Measurements from ENCODE around the gene B3GALNT2.
A peak's percentile ranks its signal among the peaks of the same experiment; 100 is the strongest.
"Not testable (repeated sequence)": the region's sequence is repeated elsewhere in the genome, so short reads cannot be mapped to it uniquely, and the experiment has no call there.

The B3GALNT2 gene

GRCh38 chr1:235503403-235504121 is 690 bp downstream of the B3GALNT2 start:
- DNase-seq (ENCODE audit: low spot score): peak; percentile 52

DNA sequence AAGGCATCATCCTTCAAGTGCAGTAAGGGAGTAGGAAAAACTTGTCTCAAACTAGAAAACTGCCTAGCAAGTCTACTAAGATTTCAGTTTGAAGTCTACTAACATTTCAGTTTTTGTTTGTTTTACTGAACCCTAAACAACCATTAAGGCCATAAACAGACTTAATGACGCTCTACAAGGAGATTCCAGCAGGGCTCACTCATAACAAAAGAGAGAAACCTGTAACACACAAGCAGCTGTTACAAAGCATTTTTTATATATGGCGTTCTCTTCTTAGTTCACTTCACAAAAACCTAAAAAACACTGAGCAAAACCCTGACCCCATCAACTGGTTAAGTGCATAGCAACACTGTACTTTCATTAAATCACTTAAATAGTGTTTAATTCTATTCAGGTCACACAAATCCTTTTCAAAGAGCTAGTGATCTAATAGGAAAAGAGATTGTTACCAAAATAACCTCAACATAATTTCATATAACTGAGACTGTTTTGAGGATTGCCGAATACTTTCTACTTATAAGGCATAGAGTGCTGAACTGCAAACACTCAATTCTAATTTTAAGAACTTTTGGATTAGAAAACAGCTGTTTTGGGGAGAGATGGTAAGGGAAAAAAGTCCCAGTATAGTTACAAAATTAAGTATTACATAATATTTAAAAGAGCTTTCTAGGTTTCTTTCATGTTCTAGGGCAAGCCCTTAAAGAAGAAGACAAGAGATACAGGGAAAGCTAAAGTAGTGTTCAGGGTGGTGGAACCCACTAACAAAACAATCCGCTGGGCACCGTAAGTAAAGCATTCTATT is 1.4 kb downstream of the B3GALNT2 start:
- DNase-seq (ENCODE audit: low spot score): peak; percentile 17

DNA sequence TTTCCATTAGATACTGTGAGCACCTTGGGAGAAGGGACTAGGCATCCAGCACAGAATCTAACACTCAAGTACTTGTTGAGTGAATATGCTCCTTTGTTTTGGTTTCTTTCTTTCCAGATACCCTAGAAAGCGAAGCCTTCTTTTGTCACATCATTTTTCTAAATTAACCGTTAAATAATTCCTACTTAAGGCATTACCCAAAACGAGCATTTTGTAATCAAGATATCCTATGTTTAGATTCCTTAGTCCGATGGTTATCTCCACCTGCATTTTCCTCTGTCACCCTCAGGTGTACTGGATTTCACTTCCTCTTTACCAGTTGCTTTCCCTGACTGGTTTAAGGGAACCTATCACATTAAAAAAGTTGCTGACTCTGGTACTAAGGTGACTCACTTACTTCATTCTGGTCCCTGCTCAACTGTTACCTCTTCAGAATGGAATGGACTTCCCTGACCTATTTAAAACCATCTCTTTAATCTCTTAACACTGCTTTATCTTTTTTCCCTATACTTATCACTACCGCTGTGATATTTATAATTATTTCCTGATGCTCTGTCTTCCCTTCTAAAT is 3.2 kb downstream of the B3GALNT2 start:
- DNase-seq (ENCODE audit: low spot score): no peak

DNA sequence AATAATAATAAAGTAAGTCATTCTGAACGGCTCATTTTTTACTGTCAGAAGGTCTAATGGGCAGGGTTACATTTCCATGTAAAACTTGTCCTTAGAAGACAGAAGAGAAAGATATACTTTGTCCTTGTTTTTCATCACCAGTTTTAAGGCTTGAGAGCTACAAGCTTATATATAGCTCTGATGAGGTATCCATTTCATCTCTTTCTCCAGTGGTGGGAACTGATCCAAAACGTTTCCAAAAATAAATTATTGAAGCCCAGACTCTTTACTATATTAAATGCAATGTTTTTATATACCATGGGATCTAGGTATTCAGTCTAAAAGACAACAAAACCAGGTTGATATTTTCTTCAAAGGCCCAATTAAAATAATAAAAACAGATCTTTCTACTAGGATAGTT is 8.7 kb downstream of the B3GALNT2 start:
- no peak for DNase-seq (ENCODE audit: low spot score)

DNA sequence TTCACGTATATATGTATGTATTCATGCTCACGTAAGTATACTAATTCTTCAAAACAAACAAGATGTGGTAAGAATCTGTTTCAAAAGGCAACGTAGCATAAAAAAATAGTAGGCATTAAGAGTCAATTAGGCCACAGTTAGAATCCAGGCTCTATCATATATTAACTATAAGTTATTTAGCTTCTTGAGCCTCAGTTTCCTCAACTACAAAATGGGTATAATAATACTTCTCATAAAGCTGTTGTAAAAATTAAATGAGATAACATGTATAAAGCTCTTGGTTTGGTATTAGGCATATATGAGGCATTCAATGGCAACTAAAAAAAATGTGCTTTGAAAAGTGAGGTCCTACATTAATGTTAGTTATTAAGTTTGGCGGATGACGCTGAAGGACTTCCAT is 9.2 kb downstream of the B3GALNT2 start:
- no peak for DNase-seq (ENCODE audit: low spot score)

DNA sequence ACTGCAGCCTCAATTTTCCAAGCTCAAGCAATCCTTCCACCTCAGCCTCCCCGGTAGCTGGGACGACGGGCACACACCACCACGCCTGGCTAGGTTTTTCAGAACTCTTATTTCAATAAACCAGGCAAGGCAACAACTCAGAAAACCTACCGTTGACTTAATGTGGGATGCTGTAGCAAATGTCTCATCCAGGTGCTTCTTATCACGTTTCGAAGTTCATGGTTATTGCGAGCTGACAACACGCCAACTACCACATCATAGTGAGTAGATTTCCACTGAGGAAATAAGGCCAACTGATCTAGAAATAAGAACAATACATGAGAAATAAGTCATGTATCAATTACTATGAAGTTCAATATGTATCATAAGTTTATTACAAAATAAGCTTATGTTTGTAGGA is 9.7 kb downstream of the B3GALNT2 start:
- no peak for DNase-seq (ENCODE audit: low spot score)

- DNase-seq (ENCODE audit: low spot score): no peak
These were observed 12.6 kb downstream of the B3GALNT2 start for GRCh38 chr1:235491644-235492043.

- no peak for DNase-seq (ENCODE audit: low spot score)
These were observed 17.9 kb downstream of the B3GALNT2 start for GRCh38 chr1:235486321-235486720.

DNA sequence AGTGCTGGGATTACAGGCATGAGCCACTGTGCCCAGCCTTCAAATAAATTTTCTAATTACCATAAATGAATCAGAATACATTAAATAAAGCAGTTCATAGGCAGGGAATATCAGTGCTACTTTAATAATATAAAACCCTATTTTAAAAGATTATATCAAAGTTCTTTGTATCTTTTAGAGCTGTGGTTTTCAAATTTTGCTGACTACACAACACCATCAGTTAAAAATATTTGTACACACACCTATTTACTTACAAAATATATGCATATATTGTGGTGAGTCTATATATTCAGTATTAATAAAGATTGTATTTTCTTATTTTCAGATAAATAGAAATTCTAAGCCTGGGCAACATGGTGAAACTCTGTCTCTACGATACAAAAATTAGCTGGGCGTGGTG is 18.7 kb downstream of the B3GALNT2 start:
- DNase-seq (ENCODE audit: low spot score): no peak

- DNase-seq (ENCODE audit: low spot score): no peak
These were observed 21.2 kb downstream of the B3GALNT2 start for GRCh38 chr1:235483090-235483489.

GRCh38 chr1:235473806-235474205 is 30.4 kb downstream of the B3GALNT2 start:
- DNase-seq (ENCODE audit: low spot score): no peak

GRCh38 chr1:235470741-235471439 is 33.4 kb downstream of the B3GALNT2 start:
- no peak for DNase-seq (ENCODE audit: low spot score)

DNA sequence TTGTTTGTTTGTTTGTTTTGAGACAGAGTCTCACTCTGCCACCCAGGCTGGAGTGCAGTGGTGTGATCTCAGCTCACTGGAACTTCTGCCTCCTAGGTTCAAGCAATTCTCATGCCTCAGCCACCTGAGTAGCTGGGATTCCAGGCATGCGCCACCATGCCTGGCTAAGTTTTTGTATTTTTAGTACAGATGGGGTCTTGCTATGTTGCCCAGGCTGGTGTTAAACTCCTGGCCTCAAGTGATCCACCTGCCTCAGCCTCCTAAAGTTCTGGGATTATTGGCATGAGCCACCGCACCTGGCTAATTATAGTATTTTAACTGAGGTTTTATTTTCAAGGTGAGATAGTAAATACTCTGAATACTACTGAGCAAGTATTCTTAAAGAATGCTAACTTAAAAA is 34.4 kb downstream of the B3GALNT2 start:
- not testable (repeated sequence) for DNase-seq (ENCODE audit: low spot score)

DNA sequence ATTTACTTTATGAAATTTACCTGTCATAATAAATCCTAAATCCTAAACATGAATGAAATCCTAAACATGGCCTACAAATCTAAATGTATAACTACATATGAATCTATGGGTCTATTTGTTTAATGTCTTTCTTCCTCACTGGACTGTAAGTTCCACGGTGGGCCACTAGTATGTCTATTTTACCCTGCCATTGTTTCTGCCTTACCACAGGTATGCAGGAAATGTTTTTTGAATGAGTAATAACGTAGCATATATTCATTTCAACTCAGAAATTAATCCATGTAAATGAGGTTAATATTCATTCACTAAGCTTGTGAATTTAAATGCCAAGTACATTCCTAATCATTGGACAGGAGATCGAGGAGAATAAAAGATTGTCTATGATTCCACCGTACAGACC is 35.3 kb downstream of the B3GALNT2 start:
- no peak for DNase-seq (ENCODE audit: low spot score)

- DNase-seq (ENCODE audit: low spot score): no peak
These were observed 36.2 kb downstream of the B3GALNT2 start for GRCh38 chr1:235468004-235468403.

GRCh38 chr1:235465066-235465465 is 39.2 kb downstream of the B3GALNT2 start:
- no peak for DNase-seq (ENCODE audit: low spot score)

DNA sequence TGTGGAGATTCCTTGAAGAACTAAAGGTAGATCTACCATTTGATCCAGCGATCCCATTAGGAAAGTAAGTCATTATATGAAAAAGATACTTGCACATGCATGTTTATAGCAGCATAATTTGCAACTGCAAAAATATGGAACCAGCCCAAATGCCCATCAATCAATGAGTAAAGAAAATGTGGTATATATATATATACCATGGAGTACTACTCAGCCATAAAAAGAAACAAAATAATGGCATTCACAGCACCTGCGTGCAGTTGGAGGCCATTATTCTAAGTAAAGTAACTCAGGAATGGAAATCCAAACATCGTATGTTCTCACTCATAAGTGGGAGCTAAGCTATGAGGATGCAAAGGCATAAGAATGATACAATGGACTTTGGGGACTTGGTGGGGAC is 41.4 kb downstream of the B3GALNT2 start:
- not testable (repeated sequence) for DNase-seq (ENCODE audit: low spot score)

GRCh38 chr1:235461954-235462353 is 42.3 kb downstream of the B3GALNT2 start:
- no peak for DNase-seq (ENCODE audit: low spot score)

DNA sequence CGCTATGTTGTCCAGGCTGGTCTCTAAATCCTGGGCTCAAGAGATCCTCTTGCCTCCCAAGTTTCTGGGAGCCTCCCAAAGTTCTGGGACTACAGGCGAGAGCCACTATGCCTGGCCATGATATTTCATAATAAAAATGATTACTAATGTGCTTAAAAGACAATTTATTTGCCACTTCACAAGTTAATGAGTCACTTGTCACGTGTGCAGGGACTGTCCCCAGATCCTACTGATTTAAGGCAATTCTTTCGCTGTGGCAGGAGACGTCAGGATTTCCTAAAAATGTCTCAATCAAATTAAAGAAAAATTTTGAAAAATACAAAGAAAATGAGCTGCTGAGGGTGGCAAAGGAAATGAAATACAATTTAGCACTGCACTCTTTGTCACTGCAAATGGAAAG is 43.5 kb downstream of the B3GALNT2 start:
- no peak for DNase-seq (ENCODE audit: low spot score)

DNA sequence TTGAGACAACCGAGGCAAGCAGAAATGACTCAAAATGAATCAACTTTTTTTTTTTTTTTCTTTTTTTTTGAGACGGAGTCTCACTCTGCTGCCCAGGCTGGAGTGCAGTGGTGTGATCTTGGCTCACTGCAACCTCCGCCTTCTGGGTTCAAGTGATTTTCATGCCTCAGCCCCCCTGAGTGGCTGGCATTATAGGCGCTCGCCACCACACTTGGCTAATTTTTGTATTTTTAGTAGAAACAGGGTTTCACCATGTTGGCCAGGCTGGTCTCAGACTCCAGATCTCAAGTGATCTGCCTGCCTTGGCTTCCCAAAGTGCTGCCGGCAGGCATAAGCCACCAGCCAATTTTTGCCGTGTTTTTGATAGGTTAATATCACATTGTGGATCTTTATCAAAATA is 46.4 kb downstream of the B3GALNT2 start:
- not testable (repeated sequence) for DNase-seq (ENCODE audit: low spot score)

DNA sequence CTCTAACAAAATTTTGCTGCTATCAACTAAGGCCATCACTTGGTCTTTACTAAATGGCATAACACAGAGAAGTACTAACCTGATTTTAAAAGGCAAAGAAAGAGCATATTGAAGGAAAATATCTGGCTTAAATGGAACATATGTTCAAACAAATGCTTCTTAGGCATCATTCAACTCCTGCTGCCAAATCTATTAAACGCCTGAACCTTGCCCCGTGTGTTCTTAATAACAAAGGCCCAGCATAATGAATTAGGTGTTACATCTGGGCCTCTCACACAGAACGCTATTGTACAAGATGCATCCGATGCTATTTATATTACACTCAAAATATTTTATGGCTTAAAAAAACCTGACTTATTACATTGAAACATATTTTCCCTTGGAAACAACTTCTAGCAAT is 48.4 kb downstream of the B3GALNT2 start:
- no peak for DNase-seq (ENCODE audit: low spot score)

GRCh38 chr1:235455097-235455496 is 49.2 kb downstream of the B3GALNT2 start:
- no peak for DNase-seq (ENCODE audit: low spot score)

DNA sequence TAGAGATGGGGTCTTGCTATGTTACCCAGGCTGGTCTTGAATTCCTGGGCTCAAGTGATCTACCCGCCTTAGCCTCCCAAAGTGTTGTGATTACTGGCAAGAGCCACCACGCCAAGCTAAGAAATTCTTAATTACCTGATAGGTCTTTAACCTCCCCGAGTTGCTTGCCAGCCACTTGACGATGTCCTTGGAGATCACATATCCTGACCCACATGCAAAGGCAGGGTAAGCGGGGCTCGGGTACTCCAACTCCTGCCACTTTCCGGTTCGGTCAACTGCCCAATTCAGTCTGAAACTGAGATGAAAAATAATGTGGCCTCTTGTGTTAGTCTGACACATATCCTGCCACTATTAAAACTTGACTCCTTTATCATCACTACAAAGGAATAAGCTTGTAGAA is 50.2 kb downstream of the B3GALNT2 start:
- DNase-seq (ENCODE audit: low spot score): no peak
